GM12801 (cell line): ENCODE measurements around the gene ANKRD29.

Experiments
- CTCF ChIP-seq: IDR thresholded peaks from one replicate; pipeline ENCODE4 v1.5.1; 2011; ENCODE audit warnings: control low read depth; ENCODE audit not compliant: insufficient read length; ENCODE audit errors: extremely low read depth

The ANKRD29 gene

GRCh38 chr18:23690505-23691068 lies 27.9 kb upstream of the ANKRD29 start:
- TF ChIP-seq CTCF = no peak

- TF ChIP-seq CTCF = no peak
These were observed 27.1 kb upstream of the ANKRD29 start for GRCh38 chr18:23689616-23690504.

- TF ChIP-seq CTCF = no peak
These were observed 26.4 kb upstream of the ANKRD29 start, which contains the start of gene LAMA3 for GRCh38 chr18:23689031-23689615. Gene LAMA3, plus strand, starts transcription at chr18:23689453. Its CDS starts 231 bp downstream, at chr18:23689684.

GRCh38 chr18:23688528-23688927 lies 25.8 kb upstream of the ANKRD29 start:
- TF ChIP-seq CTCF = no peak

- no peak for TF ChIP-seq CTCF
These were observed 21.9 kb upstream of the ANKRD29 start for GRCh38 chr18:23684515-23685197.

- no peak for TF ChIP-seq CTCF
These were observed 21.0 kb upstream of the ANKRD29 start for GRCh38 chr18:23683671-23684070.

- no peak for TF ChIP-seq CTCF
These were observed 20.4 kb upstream of the ANKRD29 start for GRCh38 chr18:23683155-23683554.
